ENCODE data around the gene MACC1. TPM values are rescaled to one million over a fixed set of nuclear protein-coding genes. Genes with fewer than 3 reads are reported as not detected.

Gene MACC1
- total and polyA plus RNA-seq, 2 of the 13 experiments (the other 11 are each of a cell fraction or from before 2014, with no cell fraction given): 0.04 TPM; not detected in 1

- TF ChIP-seq MZF1 (CRISPR knock-in tag; IDR thresholded peaks at IDR 0.05; ENCODE audit: borderline replicate concordance) (no peak), ZNF333 (CRISPR knock-in tag; IDR thresholded peaks at IDR 0.05; ENCODE audit: borderline replicate concordance) (no peak), HDAC2 (CRISPR knock-in tag; IDR thresholded peaks at IDR 0.05) (no peak), PTBP1 (IDR thresholded peaks at IDR 0.05; ENCODE audit: low read depth, low read length, poor library complexity, severe bottlenecking) (no peak), ZNF280D (CRISPR knock-in tag; IDR thresholded peaks at IDR 0.05) (no peak), PAXIP1 (CRISPR knock-in tag; conservative IDR thresholded peaks at IDR 0.05) (no peak), ZHX2 (IDR thresholded peaks at IDR 0.05; ENCODE audit: low read depth) (no peak), ZHX2 (CRISPR knock-in tag; IDR thresholded peaks at IDR 0.05; ENCODE audit: borderline replicate concordance) (no peak), ZBED4 (CRISPR knock-in tag; IDR thresholded peaks at IDR 0.05; ENCODE audit: borderline replicate concordance) (no peak), SRSF9 (IDR thresholded peaks at IDR 0.05; ENCODE audit: borderline replicate concordance, insufficient read depth, low read depth, low read length, poor library complexity, severe bottlenecking) (no peak)
Observed at GRCh38 chr7:20132585-20132984, 84.6 kb downstream of the MACC1 start (continued).
